OCI-LY1 (cell line): ENCODE data around the gene GABBR2.

Source experiments
- H2AFZ ChIP-seq: fragments of 200-600 bp; sonication (generic), shearing (Covaris generic); 2 replicates; pipeline ENCODE4 v1.6.0; 2014; ENCODE audit warnings: antibody characterized with exemption, mild to moderate bottlenecking, low read length
- H3F3A ChIP-seq: fragments of 200-600 bp; sonication (generic), shearing (Covaris generic); 2 replicates; pipeline ENCODE4 v1.6.0; 2014; ENCODE audit warnings: mild to moderate bottlenecking, antibody characterized with exemption, low read length, moderate library complexity; ENCODE audit not compliant: insufficient read depth
- H3K27ac ChIP-seq: fragments of 200-600 bp; sonication (generic); 2 replicates; pipeline ENCODE4 v1.5.1; 2014; ENCODE audit warnings: low read length, mixed run types, mild to moderate bottlenecking, low read depth; ENCODE audit not compliant: poor library complexity, severe bottlenecking
- H3K27me3 ChIP-seq: fragments of 200-600 bp; sonication (generic); 2 replicates; pipeline ENCODE4 v1.6.0; 2014; ENCODE audit warnings: antibody characterized with exemption, mild to moderate bottlenecking, low read length, moderate library complexity; ENCODE audit not compliant: insufficient read depth
- H3K36me3 ChIP-seq: fragments of 200-600 bp; sonication (generic); 2 replicates; pipeline ENCODE4 v1.6.1; 2014; ENCODE audit warnings: mild to moderate bottlenecking, antibody characterized with exemption, low read length, moderate library complexity, mixed read lengths; ENCODE audit not compliant: insufficient read depth
- H3K4me1 ChIP-seq: fragments of 200-600 bp; sonication (generic); 2 replicates; pipeline ENCODE4 v1.5.1; 2014; ENCODE audit warnings: mild to moderate bottlenecking, low read length, moderate library complexity; ENCODE audit not compliant: insufficient read depth, severe bottlenecking
- H3K4me2 ChIP-seq: fragments of 200-600 bp; sonication (generic), shearing (Covaris generic); 2 replicates; pipeline ENCODE4 v1.6.1; 2014; ENCODE audit warnings: low read length
- H3K4me3 ChIP-seq: fragments of 200-600 bp; sonication (generic); 2 replicates; pipeline ENCODE4 v1.5.1; 2014; ENCODE audit warnings: low read length, low read depth, mild to moderate bottlenecking, mixed read lengths; ENCODE audit not compliant: poor library complexity, severe bottlenecking
- H3K79me2 ChIP-seq: fragments of 200-600 bp; shearing (Covaris generic); 2 replicates; pipeline ENCODE4 v1.6.1; 2016; ENCODE audit warnings: mixed run types, low read length, mixed read lengths; ENCODE audit not compliant: insufficient read depth
- H3K9ac ChIP-seq: fragments of 200-600 bp; sonication (generic), shearing (Covaris generic); 2 replicates; pipeline ENCODE4 v1.6.1; 2014; ENCODE audit warnings: mild to moderate bottlenecking, low read length, mixed read lengths
- H3K9me2 ChIP-seq: fragments of 200-600 bp; sonication (generic), shearing (Covaris generic); 2 replicates; pipeline ENCODE4 v1.6.1; 2014; ENCODE audit warnings: low read depth, mild to moderate bottlenecking, low read length, mixed read lengths
- H3K9me3 ChIP-seq: fragments of 200-600 bp; shearing (Covaris generic); 2 replicates; pipeline ENCODE4 v1.6.1; 2014; ENCODE audit warnings: low read length, mixed read lengths
- H4K20me1 ChIP-seq: fragments of 200-600 bp; sonication (generic), shearing (Covaris generic); 2 replicates; pipeline ENCODE4 v1.6.0; 2016; ENCODE audit warnings: mild to moderate bottlenecking, low read length; ENCODE audit not compliant: insufficient read depth
- CTCF ChIP-seq: fragments of 200-600 bp; sonication (generic), shearing (Covaris generic); IDR thresholded peaks from 2 replicates; pipeline ENCODE4 v1.5.1; 2017; ENCODE audit warnings: mild to moderate bottlenecking, antibody characterized with exemption, low read length, moderate library complexity, mixed read lengths
- EZH2 ChIP-seq: fragments of 200-600 bp; sonication (generic), shearing (Covaris generic); IDR thresholded peaks from 2 replicates; pipeline ENCODE4 v1.8.0; 2017; ENCODE audit warnings: borderline replicate concordance, mixed run types, mild to moderate bottlenecking, antibody characterized with exemption, low read length, moderate library complexity, mixed read lengths

Gene GABBR2

GRCh38 chr9:98558575-98558974, 150.2 kb downstream of the GABBR2 start:
- H3K27ac ChIP-seq = no peak overlapping the region
- H3K4me2 ChIP-seq = no peak overlapping the region
- H3K9ac ChIP-seq = no peak overlapping the region
- H3K27me3 ChIP-seq = peaks cover 5% of the 10 kb centered on the region; the same call in 1 of the 2 replicates
- no peaks in the 10 kb centered on the region for H3K9me3 ChIP-seq
- no peaks in the 10 kb centered on the region for H4K20me1 ChIP-seq
- H3F3A ChIP-seq = no peaks in the 10 kb centered on the region
- H3K4me1 ChIP-seq = no peaks in the 10 kb centered on the region
- TF ChIP-seq CTCF = no peak
- TF ChIP-seq EZH2 = no peak
- H3K9me2 ChIP-seq = no peaks in the 10 kb centered on the region
- H3K36me3 ChIP-seq = no peaks in the 10 kb centered on the region
- no peak overlapping the region for H2AFZ ChIP-seq
- H3K79me2 ChIP-seq = no peaks in the 10 kb centered on the region
- H3K4me3 ChIP-seq = no peak overlapping the region

- no peaks in the 10 kb centered on the region for H3K9me3 ChIP-seq
- H3K79me2 ChIP-seq = no peaks in the 10 kb centered on the region
- no peaks in the 10 kb centered on the region for H4K20me1 ChIP-seq
- H3K9me2 ChIP-seq = no peaks in the 10 kb centered on the region
- no peak overlapping the region for H3K9ac ChIP-seq
- no peak overlapping the region for H2AFZ ChIP-seq
- no peaks in the 10 kb centered on the region for H3K4me1 ChIP-seq
- no peak overlapping the region for H3K27ac ChIP-seq
- H3F3A ChIP-seq = no peaks in the 10 kb centered on the region
- H3K27me3 ChIP-seq = no peaks in the 10 kb centered on the region
- H3K4me2 ChIP-seq = no peak overlapping the region
- no peak overlapping the region for H3K4me3 ChIP-seq
- no peaks in the 10 kb centered on the region for H3K36me3 ChIP-seq
- TF ChIP-seq EZH2 (no peak), CTCF (no peak)
Observed at GRCh38 chr9:98556511-98556910, 152.2 kb downstream of the GABBR2 start.

- no peak overlapping the region for H3K4me3 ChIP-seq
- TF ChIP-seq CTCF = no peak
- TF ChIP-seq EZH2 = no peak
- H3K9ac ChIP-seq = no peak overlapping the region
- H3K79me2 ChIP-seq = no peaks in the 10 kb centered on the region
- H3K36me3 ChIP-seq = no peaks in the 10 kb centered on the region
- no peak overlapping the region for H2AFZ ChIP-seq
- H4K20me1 ChIP-seq = no peaks in the 10 kb centered on the region
- no peaks in the 10 kb centered on the region for H3F3A ChIP-seq
- H3K4me2 ChIP-seq = no peak overlapping the region
- no peak overlapping the region for H3K27ac ChIP-seq
- no peaks in the 10 kb centered on the region for H3K27me3 ChIP-seq
- H3K9me3 ChIP-seq = no peaks in the 10 kb centered on the region
- H3K9me2 ChIP-seq = no peaks in the 10 kb centered on the region
- no peaks in the 10 kb centered on the region for H3K4me1 ChIP-seq
Observed at GRCh38 chr9:98555651-98556465, 152.9 kb downstream of the GABBR2 start.
